ENCODE results near the gene C9orf43. TPM values are rescaled to one million over a fixed set of nuclear protein-coding genes. Genes with fewer than 3 reads are reported as not detected.
A peak's percentile ranks its signal among the peaks of the same experiment; 100 is the strongest.

The C9orf43 gene
- total and polyA plus RNA-seq, 2 donors (not counting 3 experiments of a cell fraction or from before 2014, with no cell fraction given), result 0.25 to 0.66 TPM

DNA sequence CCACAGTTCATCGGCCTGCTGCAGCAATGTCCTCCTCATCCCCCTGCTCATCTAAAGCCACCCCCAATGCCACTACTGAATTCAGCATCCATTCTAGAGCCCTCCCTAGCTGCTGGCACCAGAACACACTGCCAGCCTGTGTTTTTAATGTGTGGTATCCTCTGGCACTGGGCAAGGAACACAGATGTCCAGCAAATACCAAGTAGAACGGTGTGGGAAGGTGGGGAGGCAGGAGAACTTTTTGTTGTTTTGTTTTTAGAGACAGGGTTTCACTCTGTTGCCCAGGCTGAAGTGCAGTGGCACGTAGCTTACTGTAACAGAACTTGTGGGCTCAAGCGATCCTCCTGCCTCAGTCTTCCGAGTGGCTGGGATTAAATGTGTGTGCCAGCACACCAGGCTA lies 38.5 kb upstream of the C9orf43 start:
- intact Hi-C loops (cut with micrococcal nuclease) (no loop called here), dilution Hi-C loops (cut with MboI; ENCODE audit: extremely low pct_ligation_motif_present, low sequenced_read_pairs) (no loop called here)
- FAIRE-seq, result peak; percentile 12
- H3K4me3 ChIP-seq (replicated peaks in 1 of 3; ENCODE audit: insufficient read depth in 1 of 3, low read depth in 1 of 3, low read length in 3 of 3), result no peak overlapping the region
- no peaks in the 10 kb centered on the region for H4K20me1 ChIP-seq (replicated peaks; ENCODE audit: control insufficient read depth, extremely low read depth, insufficient read depth, low read length)
- H3K4me2 ChIP-seq (ENCODE audit: insufficient read depth, low read length), result no peak overlapping the region
- no peak for TF ChIP-seq MYC (IDR thresholded peaks at IDR 0.05; ENCODE audit: low read depth, low read length)
- no peak for TF ChIP-seq EZH2 (IDR thresholded peaks at IDR 0.05; ENCODE audit: borderline replicate concordance, low read depth, low read length, severe bottlenecking)
- TF ChIP-seq GATA2 (IDR thresholded peaks at IDR 0.05; ENCODE audit: insufficient read depth, insufficient read length, low read depth, low read length), result no peak
- TF ChIP-seq POLR2A (IDR thresholded peaks at IDR 0.05; ENCODE audit: low read depth, low read length), result no peak
- no peak for TF ChIP-seq CTCF (IDR thresholded peaks at IDR 0.05; ENCODE audit: extremely low read depth in 1 of 2, insufficient read depth in 1 of 2, low read depth in 1 of 2, low read length in 2 of 2)
- no peak for TF ChIP-seq JUN (IDR thresholded peaks at IDR 0.05; ENCODE audit: borderline replicate concordance, insufficient read depth, insufficient read length, low read depth)
- no peak for TF ChIP-seq POLR2AphosphoS5 (IDR thresholded peaks at IDR 0.05; ENCODE audit: insufficient read depth, low read depth, low read length)
- TF ChIP-seq FOS (IDR thresholded peaks at IDR 0.05; ENCODE audit: borderline replicate concordance, insufficient read depth, low read length), result no peak
- no peak for TF ChIP-seq MAX (IDR thresholded peaks at IDR 0.05; ENCODE audit: insufficient read depth, insufficient read length)
- H3K27me3 ChIP-seq (ENCODE audit: control insufficient read depth in 2 of 2, insufficient read depth in 2 of 2, low read length in 2 of 2), result no peaks in the 10 kb centered on the region
- no peak overlapping the region for H3K27ac ChIP-seq (ENCODE audit: insufficient read depth, low read depth, low read length)
- DNase-seq (ENCODE audit: low read depth, low spot score), result no peak
- no TSS peak for BruUV-seq (replicated peaks)
- ChIA-PET CTCF (interaction anchor here (1.2 kb wide), 1 partner anchor 10 kb away, joined by 4 read pairs; no protein-coding TSS in a partner anchor), POLR2A (no interaction called here)
- no peak overlapping the region for H2AFZ ChIP-seq (ENCODE audit: low read depth, low read length)
- no peaks in the 10 kb centered on the region for H3K79me2 ChIP-seq (ENCODE audit: control insufficient read depth, insufficient read depth, low read length)
- no peaks in the 10 kb centered on the region for H3K4me1 ChIP-seq (ENCODE audit: control insufficient read depth, extremely low read depth, insufficient read depth, low read length)
- H3K9me1 ChIP-seq (replicated peaks; ENCODE audit: control insufficient read depth, extremely low read depth, insufficient read depth, low read length), result no peaks in the 10 kb centered on the region
- H3K36me3 ChIP-seq (ENCODE audit: control insufficient read depth in 2 of 2, extremely low read depth in 1 of 2, insufficient read depth in 2 of 2, low read length in 2 of 2), result peaks cover 0 to 7% of the 10 kb centered on the region in 2 experiments
- H3K9ac ChIP-seq (replicated peaks; ENCODE audit: extremely low read depth, insufficient read depth, low read length), result no peak overlapping the region
- no peaks in the 10 kb centered on the region for H3K9me3 ChIP-seq (replicated peaks; ENCODE audit: control insufficient read depth, insufficient read depth, low read length)
